Gastrocnemius medialis (tissue), 4 donors: Measurements from ENCODE around the gene CPNE7. TPM values are rescaled to one million over a fixed set of nuclear protein-coding genes. Genes with fewer than 3 reads are reported as not detected.

ENCODE experiments used
- ATAC-seq, 2 donors: fragments of 150-250 bp; one replicate each; pipeline ENCODE4 v1.9.1; 2016
- DNase-seq, 2 donors: peaks; one replicate each; pipeline ENCODE4 v3.0.0-alpha.2; 2019
- H3K27ac ChIP-seq, 4 donors: fragments of 200-600 bp; sonication (generic); 1 replicate in 1 of 4; 2 replicates in 3 of 4; pipeline ENCODE4 v1.5.1; 2016 to 2018; ENCODE audit warnings: mild to moderate bottlenecking in 2 of 4, moderate library complexity in 1 of 4
- H3K27me3 ChIP-seq, 3 donors: fragments of 200-600 bp; sonication (generic) in 2 of 3; 1 replicate in 1 of 3; 2 replicates in 2 of 3; pipeline versions ENCODE4 v1.5.1 to v1.6.0; 2016 to 2019; ENCODE audit warnings: mild to moderate bottlenecking in 1 of 3, moderate library complexity in 1 of 3
- H3K36me3 ChIP-seq, 2 donors: fragments of 200-600 bp; sonication (generic) in 1 of 2; one replicate each; pipeline ENCODE4 v1.5.1; 2017 to 2018
- H3K4me1 ChIP-seq, 2 donors: fragments of 200-600 bp; sonication (generic) in 1 of 2; one replicate each; pipeline ENCODE4 v1.5.1; 2016 to 2017; ENCODE audit warnings: mild to moderate bottlenecking in 2 of 2
- H3K4me3 ChIP-seq, 4 donors: fragments of 200-600 bp; sonication (generic) in 3 of 4; 1 replicate in 1 of 4; 2 replicates in 3 of 4; pipeline ENCODE4 v1.5.1; 2016 to 2019; ENCODE audit warnings: mild to moderate bottlenecking in 2 of 4
- H3K9me3 ChIP-seq, 3 donors: fragments of 200-600 bp; sonication (generic) in 2 of 3; 1 replicate in 1 of 3; 2 replicates in 2 of 3; pipeline ENCODE4 v1.5.1; 2016 to 2019
- POLR2A ChIP-seq, 2 donors: fragments of 450-650 bp; IDR thresholded peaks; one replicate each; pipeline ENCODE4 v1.6.1; 2017; ENCODE audit warnings: antibody characterized with exemption in 2 of 2, mild to moderate bottlenecking in 2 of 2, moderate library complexity in 2 of 2
- in situ Hi-C, 4 donors: fragments of 200-750 bp; cut with MboI; loops; one replicate each; pipeline versions ENCODE4 v1.15.0 to v1.8.0; 2017; ENCODE audit warnings: low sequenced_read_pairs in 4 of 4
- intact Hi-C: fragments of 100-400 bp; cut with DNase I; formaldehyde crosslinking; loops from one replicate; pipeline ENCODE4 v1.15.1; 2023; ENCODE audit warnings: low total_unique reads
- total RNA-seq, 4 donors: library from RNA; depleted of rRNA; stranded (reverse); fragments of >200 nt; gene quantifications; one replicate each; pipeline versions ENCODE4 v1.1.0 to v1.2.3, GENCODE V29; 2016
- TF ChIP-seq, protein P1 (sequence below), 5 experiments: fragments of 450-650 bp in 3 of 5; fragments of 200-600 bp in 2 of 5; sonication (generic) in 2 of 5; IDR thresholded peaks in 4 of 5; conservative IDR thresholded peaks in 1 of 5; 1 replicate in 4 of 5; 2 replicates in 1 of 5; pipeline ENCODE4 v1.5.1; 2016 to 2019; ENCODE audit warnings: antibody characterized with exemption in 5 of 5, mild to moderate bottlenecking in 3 of 5, moderate library complexity in 3 of 5

CPNE7 gene
- total RNA-seq, 4 donors from 2014 or later, result not detected

- TF ChIP-seq, protein P1, sequence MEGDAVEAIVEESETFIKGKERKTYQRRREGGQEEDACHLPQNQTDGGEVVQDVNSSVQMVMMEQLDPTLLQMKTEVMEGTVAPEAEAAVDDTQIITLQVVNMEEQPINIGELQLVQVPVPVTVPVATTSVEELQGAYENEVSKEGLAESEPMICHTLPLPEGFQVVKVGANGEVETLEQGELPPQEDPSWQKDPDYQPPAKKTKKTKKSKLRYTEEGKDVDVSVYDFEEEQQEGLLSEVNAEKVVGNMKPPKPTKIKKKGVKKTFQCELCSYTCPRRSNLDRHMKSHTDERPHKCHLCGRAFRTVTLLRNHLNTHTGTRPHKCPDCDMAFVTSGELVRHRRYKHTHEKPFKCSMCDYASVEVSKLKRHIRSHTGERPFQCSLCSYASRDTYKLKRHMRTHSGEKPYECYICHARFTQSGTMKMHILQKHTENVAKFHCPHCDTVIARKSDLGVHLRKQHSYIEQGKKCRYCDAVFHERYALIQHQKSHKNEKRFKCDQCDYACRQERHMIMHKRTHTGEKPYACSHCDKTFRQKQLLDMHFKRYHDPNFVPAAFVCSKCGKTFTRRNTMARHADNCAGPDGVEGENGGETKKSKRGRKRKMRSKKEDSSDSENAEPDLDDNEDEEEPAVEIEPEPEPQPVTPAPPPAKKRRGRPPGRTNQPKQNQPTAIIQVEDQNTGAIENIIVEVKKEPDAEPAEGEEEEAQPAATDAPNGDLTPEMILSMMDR (IDR thresholded peaks at IDR 0.05 in 4 of 5, conservative IDR thresholded peaks at IDR 0.05 in 1 of 5), result no peak
- TF ChIP-seq POLR2A (IDR thresholded peaks at IDR 0.05), result no peak
- DNase-seq (no peak), ATAC-seq (no peak)
- intact Hi-C loops (no loop called here), in situ Hi-C loops (no loop called here)
- Histone ChIP-seq H3K4me1 (no peaks in the 10 kb centered on the region), H3K27me3 (peaks cover 11 to 36% (median 24%) of the 10 kb centered on the region in 3 donors), H3K27ac (no peak overlapping the region), H3K4me3 (no peak overlapping the region), H3K36me3 (no peaks in the 10 kb centered on the region), H3K9me3 (no peaks in the 10 kb centered on the region)
Observed at GRCh38 chr16:89618109-89618998, 42.8 kb downstream of the CPNE7 start.

DNA sequence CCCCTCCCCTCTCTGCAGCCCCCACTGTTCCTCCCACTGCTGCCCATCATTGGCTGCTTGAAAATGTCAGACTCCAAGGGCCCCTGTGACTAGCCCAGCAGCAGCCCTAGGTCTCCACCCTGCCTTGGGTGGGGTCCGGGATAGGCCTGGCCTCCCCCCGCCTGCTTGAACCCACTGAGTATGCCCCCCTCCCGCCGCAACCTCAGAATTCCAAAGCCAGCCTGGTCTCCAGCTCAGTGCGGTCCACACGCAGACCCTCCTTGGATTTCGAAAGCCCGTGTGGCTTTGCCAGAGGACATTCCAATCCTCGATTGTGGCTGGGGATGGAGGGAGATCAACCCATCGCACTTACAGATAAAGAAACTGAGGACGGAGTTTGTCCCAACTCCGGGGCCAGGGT lies 44.3 kb downstream of the CPNE7 start:
- Histone ChIP-seq H3K27ac (no peak overlapping the region), H3K4me3 (no peak overlapping the region), H3K9me3 (no peaks in the 10 kb centered on the region), H3K4me1 (no peaks in the 10 kb centered on the region), H3K36me3 (no peaks in the 10 kb centered on the region), H3K27me3 (peaks cover 12 to 40% (median 21%) of the 10 kb centered on the region in 3 donors)
- DNase-seq (no peak), ATAC-seq (no peak)
- intact Hi-C loops, result no loop called here
- no peak for TF ChIP-seq POLR2A (IDR thresholded peaks at IDR 0.05)
- TF ChIP-seq, protein P1 (IDR thresholded peaks at IDR 0.05 in 4 of 5, conservative IDR thresholded peaks at IDR 0.05 in 1 of 5), result no peak
- in situ Hi-C loops, result no loop called here

GRCh38 chr16:89620406-89620841 lies 44.9 kb downstream of the CPNE7 start:
- peaks cover 12 to 35% (median 15%) of the 10 kb centered on the region in 3 donors for H3K27me3 ChIP-seq
- TF ChIP-seq POLR2A (IDR thresholded peaks at IDR 0.05), result no peak
- TF ChIP-seq, protein P1 (IDR thresholded peaks at IDR 0.05 in 4 of 5, conservative IDR thresholded peaks at IDR 0.05 in 1 of 5), result no peak
- no peaks in the 10 kb centered on the region for H3K36me3 ChIP-seq
- ATAC-seq (no peak), DNase-seq (no peak)
- intact Hi-C loops (no loop called here), in situ Hi-C loops (no loop called here)
- no peak overlapping the region for H3K4me3 ChIP-seq
- H3K9me3 ChIP-seq, result no peaks in the 10 kb centered on the region
- H3K27ac ChIP-seq, result no peak overlapping the region
- H3K4me1 ChIP-seq, result no peaks in the 10 kb centered on the region

DNA sequence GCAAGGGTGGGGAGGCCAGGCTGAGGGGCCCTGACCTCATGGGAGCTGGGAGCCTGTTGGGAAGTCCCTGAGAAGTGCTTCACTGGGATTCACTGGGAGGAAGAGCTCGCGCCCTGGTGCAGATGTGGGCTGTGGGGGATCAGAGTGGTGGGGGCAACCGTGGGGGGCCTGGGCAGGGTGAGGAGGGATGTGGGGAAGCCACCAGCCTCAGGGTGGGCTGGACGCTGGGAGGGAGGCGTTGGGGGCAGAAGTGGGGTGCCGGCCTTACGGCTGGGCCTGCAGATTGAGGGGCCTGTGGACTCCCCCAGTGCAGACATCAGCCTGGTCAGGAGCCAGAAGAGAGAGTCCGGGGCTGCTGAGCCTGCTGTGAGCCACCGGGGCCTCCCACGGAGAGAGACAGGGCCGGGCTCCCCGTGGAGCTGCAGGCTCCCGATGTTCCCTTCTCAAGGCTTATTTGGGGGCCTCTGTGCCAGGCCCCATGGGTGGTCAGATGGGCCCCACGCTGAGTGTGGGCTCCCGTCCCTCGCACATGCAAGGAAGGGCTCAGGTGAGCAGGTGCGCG lies 45.7 kb downstream of the CPNE7 start:
- no peak overlapping the region for H3K27ac ChIP-seq
- DNase-seq, result no peak
- no peak for ATAC-seq
- H3K27me3 ChIP-seq, result peaks cover 12 to 37% (median 19%) of the 10 kb centered on the region in 3 donors
- TF ChIP-seq POLR2A (IDR thresholded peaks at IDR 0.05), result no peak
- TF ChIP-seq, protein P1 (IDR thresholded peaks at IDR 0.05 in 4 of 5, conservative IDR thresholded peaks at IDR 0.05 in 1 of 5), result no peak
- intact Hi-C loops (no loop called here), in situ Hi-C loops (no loop called here)
- H3K4me1 ChIP-seq, result no peaks in the 10 kb centered on the region
- no peaks in the 10 kb centered on the region for H3K9me3 ChIP-seq
- no peaks in the 10 kb centered on the region for H3K36me3 ChIP-seq
- no peak overlapping the region for H3K4me3 ChIP-seq
